ENCODE measurements around the gene TIMM9.
"Not testable (repeated sequence)": the region's sequence is repeated elsewhere in the genome, so short reads cannot be mapped to it uniquely, and the experiment has no call there.

TIMM9 gene

GRCh38 chr14:58427281-58428117, at the start of gene TIMM9, which contains the start of gene KIAA0586:
Gene TIMM9 (minus strand): TSS chr14:58427531. CDS start chr14:58411945, 15,586 bp downstream.
Gene KIAA0586 (plus strand): TSS chr14:58427719. CDS start chr14:58428265, 546 bp downstream.
- DNase-seq (ENCODE audit: low spot score): peak; percentile 97

- no peak for DNase-seq (ENCODE audit: low spot score)
Measured at GRCh38 chr14:58476320-58476719, 49.0 kb upstream of the TIMM9 start.

GRCh38 chr14:58469309-58469708, 42.0 kb upstream of the TIMM9 start:
- DNase-seq (ENCODE audit: low spot score): no peak

- no peak for DNase-seq (ENCODE audit: low spot score)
Measured at GRCh38 chr14:58467575-58467974, 40.2 kb upstream of the TIMM9 start.

DNA sequence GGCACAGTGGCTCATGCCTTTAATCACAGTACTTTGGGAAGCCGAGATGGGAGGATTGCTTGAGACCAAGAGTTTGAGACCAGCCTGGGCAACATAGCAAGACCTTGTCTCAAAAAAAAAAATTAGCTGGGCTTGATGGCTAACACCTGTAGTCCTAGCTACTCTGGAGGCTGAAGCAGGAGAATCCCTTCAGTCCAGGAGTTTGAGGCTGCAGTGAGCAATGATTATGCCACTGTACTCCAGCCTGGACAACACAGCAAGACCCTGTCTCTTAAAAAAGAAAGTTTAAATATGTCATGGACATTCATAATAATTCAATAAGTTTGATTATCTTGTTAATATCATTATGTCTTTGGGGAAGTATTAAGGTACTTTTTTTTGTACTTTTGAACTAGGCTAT, 39.1 kb upstream of the TIMM9 start:
- DNase-seq (ENCODE audit: low spot score): no peak

DNA sequence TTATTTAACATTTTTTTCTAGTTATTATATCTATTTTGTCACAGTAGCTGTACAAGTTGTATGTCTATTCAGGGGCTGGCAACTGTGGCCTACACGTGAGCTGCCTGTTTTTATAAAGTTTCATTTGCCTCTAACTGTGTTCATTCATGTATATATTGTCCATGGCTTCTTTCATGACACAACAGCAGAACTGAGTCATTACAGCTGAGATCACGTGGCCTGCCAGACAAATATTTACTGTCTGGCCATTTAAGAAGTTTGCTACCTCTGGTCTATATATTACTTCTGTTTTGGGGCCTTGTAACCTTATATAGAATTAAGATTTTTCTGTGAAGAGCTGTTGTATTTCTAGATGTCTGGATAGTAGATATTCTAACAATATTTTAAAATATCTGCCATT, 38.1 kb upstream of the TIMM9 start:
- no peak for DNase-seq (ENCODE audit: low spot score)

DNA sequence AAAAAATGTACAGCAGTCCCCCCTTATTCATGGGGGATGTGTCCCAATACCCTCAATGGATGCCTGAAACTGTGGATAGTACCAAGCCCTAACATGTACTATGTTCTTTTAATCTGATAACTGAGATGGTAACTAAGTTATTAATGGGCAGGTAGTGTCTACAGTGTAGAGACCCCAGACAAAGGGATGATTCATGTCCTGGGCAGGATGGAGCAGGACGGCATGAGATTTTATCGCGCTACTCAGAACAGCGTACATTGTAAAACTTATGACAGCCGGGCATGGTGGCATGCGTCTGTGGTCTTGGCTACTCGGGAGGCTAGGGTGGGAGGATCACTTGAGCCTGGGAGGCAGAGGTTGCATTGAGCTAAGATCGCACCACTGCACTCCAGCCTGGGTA, 37.3 kb upstream of the TIMM9 start:
- DNase-seq (ENCODE audit: low spot score): no peak

GRCh38 chr14:58463147-58463546, 35.8 kb upstream of the TIMM9 start:
- DNase-seq (ENCODE audit: low spot score): no peak

DNA sequence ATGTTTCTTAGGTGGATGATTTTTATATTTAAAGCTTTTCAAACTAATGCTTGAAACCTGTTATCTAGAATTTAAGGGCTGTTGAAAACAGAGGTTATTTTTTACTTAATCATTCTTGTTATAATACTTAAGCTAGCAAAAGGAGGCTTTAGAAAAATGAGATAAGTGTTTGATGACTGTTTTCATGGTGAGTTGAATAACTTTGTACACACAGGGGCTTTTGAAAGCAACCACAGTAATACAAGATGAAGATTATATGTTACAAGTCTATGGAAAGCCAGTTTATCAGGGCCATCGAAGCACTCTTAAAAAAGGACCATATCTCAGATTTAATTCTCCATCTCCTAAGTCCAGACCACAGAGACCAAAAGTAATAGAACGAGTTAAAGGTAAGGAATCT, 33.4 kb upstream of the TIMM9 start:
- DNase-seq (ENCODE audit: low spot score): no peak

GRCh38 chr14:58455593-58456265, 28.4 kb upstream of the TIMM9 start:
- DNase-seq (ENCODE audit: low spot score): no peak

DNA sequence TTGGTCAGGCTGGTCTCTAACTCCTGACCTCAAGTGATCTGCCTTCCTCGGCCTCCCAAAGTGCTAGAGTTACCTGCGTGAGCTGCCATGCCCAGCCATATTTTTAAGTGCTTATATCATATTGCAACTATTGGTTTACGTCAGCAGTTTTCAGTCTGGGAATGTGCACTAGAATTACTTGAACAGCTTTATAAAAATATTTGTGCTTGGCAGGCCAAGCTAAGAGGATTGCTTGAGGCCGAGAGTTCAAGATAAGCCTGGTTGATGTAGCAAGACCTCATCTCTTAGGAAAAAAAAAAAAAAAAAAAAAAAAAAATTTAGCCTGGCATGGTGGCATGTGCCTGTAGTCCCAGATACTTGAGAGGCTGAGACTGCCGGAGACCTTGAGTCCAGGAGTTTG, 17.3 kb upstream of the TIMM9 start:
- DNase-seq (ENCODE audit: low spot score): no peak

GRCh38 chr14:58439476-58439875, 12.1 kb upstream of the TIMM9 start:
- no peak for DNase-seq (ENCODE audit: low spot score)

GRCh38 chr14:58430156-58430555, 2.8 kb upstream of the TIMM9 start:
- DNase-seq (ENCODE audit: low spot score): no peak

DNA sequence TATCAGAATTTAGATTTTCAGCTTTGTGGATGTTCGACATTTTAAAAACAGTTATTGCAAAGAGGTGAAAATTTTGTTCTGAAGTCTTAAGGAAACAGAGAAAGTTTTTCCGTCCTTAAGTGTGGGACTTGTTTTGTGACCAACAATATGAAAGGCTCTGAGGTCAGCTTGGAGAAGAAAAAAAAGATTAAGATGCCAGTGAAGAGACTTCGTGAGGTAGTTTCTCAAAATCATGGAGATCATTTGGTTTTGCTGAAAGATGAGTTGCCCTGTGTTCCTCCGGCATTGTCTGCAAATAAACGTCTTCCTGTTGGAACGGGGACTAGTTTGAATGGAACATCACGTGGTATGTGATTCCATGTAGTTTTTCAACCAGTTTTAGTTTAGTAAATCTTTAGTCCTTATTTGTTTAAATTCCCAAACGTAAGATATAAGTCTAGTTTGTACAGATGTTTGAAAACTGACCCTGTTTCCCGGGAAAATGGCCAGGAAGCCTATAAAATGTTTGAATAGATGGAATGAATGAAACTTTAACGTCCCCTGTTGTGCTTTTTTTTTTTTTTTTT, 870 bp upstream of the TIMM9 start:
- peak; percentile 36 for DNase-seq (ENCODE audit: low spot score)

DNA sequence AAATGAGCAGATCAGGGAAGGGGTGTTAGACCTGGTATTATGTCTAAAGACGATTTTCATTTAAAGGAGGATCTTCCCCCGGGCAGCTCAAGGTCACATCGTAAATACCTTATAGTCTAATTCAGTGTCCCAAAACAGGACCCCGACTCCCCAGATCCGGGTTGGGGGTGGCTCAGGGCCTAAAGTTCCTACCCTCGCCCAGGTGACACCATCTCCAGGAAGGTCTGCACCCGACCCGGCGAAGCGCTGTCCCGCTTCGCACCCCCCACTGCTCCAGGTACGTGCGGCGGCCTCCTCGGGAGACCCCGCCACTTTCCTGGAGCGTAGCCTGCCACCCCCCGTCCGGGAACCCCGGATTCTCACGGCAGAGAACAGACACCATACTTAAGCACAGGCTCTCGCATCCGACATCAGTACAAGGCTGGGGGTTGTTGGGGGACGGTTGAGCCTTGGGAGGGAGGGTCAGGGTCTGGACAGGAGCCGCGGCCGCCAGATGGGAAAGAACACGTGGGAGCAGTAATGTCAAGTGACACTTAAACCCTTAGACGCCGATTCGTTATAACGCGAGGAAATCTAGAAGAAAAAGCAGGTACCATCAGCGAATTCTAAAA, 556 bp downstream of the TIMM9 start:
- DNase-seq (ENCODE audit: low spot score): peak; percentile 78

GRCh38 chr14:58416934-58417333, 10.4 kb downstream of the TIMM9 start:
- DNase-seq (ENCODE audit: low spot score): not testable (repeated sequence)

- DNase-seq (ENCODE audit: low spot score): no peak
Measured at GRCh38 chr14:58415636-58416547, 11.4 kb downstream of the TIMM9 start.

DNA sequence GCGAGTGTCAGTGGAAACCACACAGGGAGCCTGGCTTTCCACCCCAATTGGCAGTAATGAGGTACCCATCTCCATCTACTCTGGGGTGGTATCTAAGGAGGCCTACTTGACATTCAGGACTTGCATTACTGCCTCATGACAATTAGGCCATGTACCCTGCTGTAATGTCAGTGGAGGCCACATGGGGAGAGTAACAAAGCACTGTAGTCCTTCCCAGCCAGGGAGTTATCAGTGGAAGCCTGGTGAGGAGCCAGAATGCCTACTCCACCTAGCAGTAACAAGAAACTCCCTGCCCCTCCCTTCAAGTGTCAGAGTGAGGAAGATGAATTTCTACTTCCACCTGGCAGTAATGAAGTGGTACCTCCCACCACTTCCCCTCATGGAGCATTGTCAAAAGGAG, 12.5 kb downstream of the TIMM9 start:
- DNase-seq (ENCODE audit: low spot score): no peak

GRCh38 chr14:58408681-58409215, 18.6 kb downstream of the TIMM9 start:
- peak; percentile 59 for DNase-seq (ENCODE audit: low spot score)

DNA sequence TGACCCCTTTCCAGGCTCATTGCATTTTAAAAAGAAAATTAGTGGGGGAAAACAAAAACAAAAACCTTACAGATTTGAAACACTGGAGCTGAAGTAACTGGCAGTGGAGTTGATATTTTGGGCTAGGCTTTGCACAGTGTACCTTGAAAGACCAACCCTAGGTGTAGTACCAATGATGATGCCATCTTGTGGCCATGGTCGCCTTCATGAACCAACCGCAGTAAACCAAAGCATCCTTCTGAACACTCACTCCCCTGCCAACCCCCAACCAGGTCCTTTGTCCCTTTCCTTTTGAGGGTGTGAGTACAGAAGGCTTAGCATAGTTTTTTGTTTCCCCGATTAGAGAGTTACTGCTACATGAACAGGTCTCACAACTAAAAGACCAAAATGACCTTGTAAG, 25.7 kb downstream of the TIMM9 start:
- DNase-seq (ENCODE audit: low spot score): no peak

DNA sequence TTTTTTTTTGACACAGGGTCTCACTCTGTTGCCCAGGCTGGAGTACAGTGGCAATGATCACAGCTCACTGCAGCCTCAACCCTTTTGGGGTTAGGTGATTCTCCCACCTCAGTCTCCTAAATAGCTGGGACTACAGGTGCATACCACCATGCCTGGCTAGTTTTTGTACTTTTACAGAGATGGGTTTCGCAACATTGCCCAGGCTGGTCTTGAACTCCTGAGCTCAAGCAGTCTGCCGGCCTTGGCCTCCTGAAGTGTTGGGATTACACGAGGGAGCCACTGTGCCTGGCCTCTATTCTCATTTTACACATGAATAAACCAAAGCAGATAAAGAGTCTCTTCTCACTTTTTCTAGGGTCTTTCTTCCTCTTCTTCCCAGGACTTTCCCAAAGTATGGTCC, 28.4 kb downstream of the TIMM9 start:
- no peak for DNase-seq (ENCODE audit: low spot score)
